Endothelial cell of umbilical vein (primary cell): Measurements from ENCODE around the gene C15orf39. TPM values are rescaled to one million over a fixed set of nuclear protein-coding genes. Genes with fewer than 3 reads are reported as not detected.

Experiments used
- polyA plus RNA-seq, 4 experiments: library from polyadenylated mRNA; depleted of rRNA in 3 of 4; stranded (reverse) in 3 of 4; unstranded in 1 of 4; fragments of >200 nt; gene quantifications; 2 replicates each; pipeline versions ENCODE4 v1.2.1 to v1.2.3, GENCODE V29; 2011 to 2012; ENCODE audit warnings: missing spikeins in 1 of 4
- small RNA-seq: library from RNA; depleted of rRNA; stranded (forward); fragments of <200 nt; gene quantifications from one replicate; pipeline ENCODE3, GENCODE V24; 2012; ENCODE audit warnings: low replicate concordance, low read depth; ENCODE audit not compliant: insufficient read depth, insufficient read length
- total RNA-seq: library from RNA; stranded (reverse); gene quantifications from 2 replicates; pipeline ENCODE4 v1.2.3, GENCODE V29; 2021

C15orf39 gene
- total and polyA plus RNA-seq, 2 donors (not counting 3 experiments of a cell fraction or from before 2014, with no cell fraction given), result 14.8 to 36.1 TPM

Small RNA genes within 50 kb of the gene (small RNA-seq; reads per million reads assigned to genes)
- not detected for gene AC068338.1

Other genes with a start within 250 kb of the C15orf39 start
- gene RPP25, start 245.1 kb upstream of the C15orf39 start, total RNA-seq, result 13.7 and 13.8 TPM in 2 replicates
- 10.1 and 13.1 TPM in 2 replicates for gene RPP25, start 245.1 kb upstream of the C15orf39 start, polyA plus RNA-seq
- gene SCAMP5, start 206.3 kb upstream of the C15orf39 start, total RNA-seq, result 1.9 and 4.4 TPM in 2 replicates
- 5.9 and 6.2 TPM in 2 replicates for gene SCAMP5, start 206.3 kb upstream of the C15orf39 start, polyA plus RNA-seq
- 14.5 and 16.8 TPM in 2 replicates for gene PPCDC, start 178.3 kb upstream of the C15orf39 start, total RNA-seq
- 21.4 and 23.0 TPM in 2 replicates for gene PPCDC, start 178.3 kb upstream of the C15orf39 start, polyA plus RNA-seq
- not detected in 2 replicates for gene GOLGA6C, start 56.5 kb downstream of the C15orf39 start, total RNA-seq
- not detected in 2 replicates for gene GOLGA6C, start 56.5 kb downstream of the C15orf39 start, polyA plus RNA-seq
- gene GOLGA6D, start 81.0 kb downstream of the C15orf39 start, total RNA-seq, result not detected in 2 replicates
- gene GOLGA6D, start 81.0 kb downstream of the C15orf39 start, polyA plus RNA-seq, result not detected in 2 replicates
- 105 and 114 TPM in 2 replicates for gene COMMD4, start 134.2 kb downstream of the C15orf39 start, total RNA-seq
- gene COMMD4, start 134.2 kb downstream of the C15orf39 start, polyA plus RNA-seq, result 244 and 254 TPM in 2 replicates
- gene NEIL1, start 145.2 kb downstream of the C15orf39 start, total RNA-seq, result 21.7 and 29.5 TPM in 2 replicates
- gene NEIL1, start 145.2 kb downstream of the C15orf39 start, polyA plus RNA-seq, result 29.5 and 34.5 TPM in 2 replicates
- gene MAN2C1, start 166.7 kb downstream of the C15orf39 start, total RNA-seq, result 248 TPM in 2 replicates
- gene MAN2C1, start 166.7 kb downstream of the C15orf39 start, polyA plus RNA-seq, result 198 and 220 TPM in 2 replicates
- gene SIN3A, start 249.8 kb downstream of the C15orf39 start, total RNA-seq, result 44.5 and 50.5 TPM in 2 replicates
- gene SIN3A, start 249.8 kb downstream of the C15orf39 start, polyA plus RNA-seq, result 30.6 and 33.7 TPM in 2 replicates